Fibroblast of lung (primary cell): Measurements from ENCODE around the gene TGFB1I1. TPM values are rescaled to one million over a fixed set of nuclear protein-coding genes. Genes with fewer than 3 reads are reported as not detected.

ENCODE experiments used
- DNase-seq, 2 donors: peaks; one replicate each; pipeline versions ENCODE4 v3.0.0 to v3.0.0-alpha.2; 2010; ENCODE audit warnings: low read depth in 2 of 2
- H2AFZ ChIP-seq: 2 replicates; pipeline ENCODE4 v1.5.1; 2012; ENCODE audit warnings: low read length, control low read depth, inconsistent platforms
- H3K27ac ChIP-seq: 2 replicates; pipeline ENCODE4 v1.5.1; 2011; ENCODE audit warnings: low read length, control low read depth; ENCODE audit not compliant: insufficient read depth
- H3K27me3 ChIP-seq: 2 replicates; pipeline ENCODE4 v1.5.1; 2011; ENCODE audit warnings: mild to moderate bottlenecking, low read length; ENCODE audit not compliant: control insufficient read depth, insufficient read depth
- H3K36me3 ChIP-seq: 2 replicates; pipeline ENCODE4 v1.5.1; 2011; ENCODE audit warnings: low read length; ENCODE audit not compliant: control insufficient read depth, insufficient read depth
- H3K4me1 ChIP-seq: 2 replicates; pipeline ENCODE4 v1.5.1; 2011; ENCODE audit warnings: low read length; ENCODE audit not compliant: control insufficient read depth, insufficient read depth; ENCODE audit errors: extremely low read depth
- H3K4me2 ChIP-seq: 2 replicates; pipeline ENCODE4 v1.5.1; 2011; ENCODE audit warnings: low read length, control low read depth; ENCODE audit not compliant: insufficient read depth; ENCODE audit errors: extremely low read depth
- H3K4me3 ChIP-seq, 4 experiments: fragments of 200-600 bp in 1 of 4; sonication (generic) in 1 of 4; replicated peaks in 1 of 4; 2 replicates each; pipeline ENCODE4 v1.5.1; 2011 to 2016; ENCODE audit warnings: low read length in 4 of 4, low read depth in 3 of 4, mild to moderate bottlenecking in 3 of 4, control low read depth in 2 of 4, inconsistent platforms in 1 of 4, mixed read lengths in 1 of 4; ENCODE audit not compliant: insufficient read depth in 1 of 4; ENCODE audit errors: control extremely low read depth in 1 of 4
- H3K79me2 ChIP-seq: 2 replicates; pipeline ENCODE4 v1.5.1; 2012; ENCODE audit warnings: mild to moderate bottlenecking, low read length, inconsistent platforms; ENCODE audit not compliant: control insufficient read depth, insufficient read depth
- H3K9ac ChIP-seq: 2 replicates; pipeline ENCODE4 v1.5.1; 2011; ENCODE audit warnings: mild to moderate bottlenecking, low read length, control low read depth; ENCODE audit not compliant: insufficient read depth
- H3K9me3 ChIP-seq: 2 replicates; pipeline ENCODE4 v1.5.1; 2012; ENCODE audit warnings: low read depth, low read length; ENCODE audit not compliant: control insufficient read depth, insufficient read depth
- H4K20me1 ChIP-seq: 2 replicates; pipeline ENCODE4 v1.5.1; 2011; ENCODE audit warnings: low read length; ENCODE audit not compliant: control insufficient read depth, insufficient read depth; ENCODE audit errors: extremely low read depth
- EZH2 ChIP-seq: IDR thresholded peaks from 2 replicates; pipeline ENCODE4 v1.5.1; 2012; ENCODE audit warnings: low read length, control low read depth, mild to moderate bottlenecking; ENCODE audit errors: missing control alignments
- polyA plus RNA-seq, 2 donors: library from polyadenylated mRNA; depleted of rRNA in 1 of 2; stranded (reverse) in 1 of 2; unstranded in 1 of 2; fragments of >200 nt; gene quantifications; 2 replicates each; pipeline ENCODE4 v1.2.1, GENCODE V29; 2011 to 2012; ENCODE audit warnings: missing spikeins in 1 of 2
- total RNA-seq: library from RNA; depleted of rRNA; stranded (reverse); fragments of >200 nt; gene quantifications from 2 replicates; pipeline ENCODE4 v1.2.1, GENCODE V29; 2014
- TF ChIP-seq, protein P1 (sequence below), 2 donors: IDR thresholded peaks in 1 of 2; conservative IDR thresholded peaks in 1 of 2; 1 replicate in 1 of 2; 2 replicates in 1 of 2; pipeline ENCODE4 v1.5.1; 2011 to 2012; ENCODE audit warnings: low read length in 2 of 2, control low read depth in 1 of 2, inconsistent platforms in 1 of 2, low read depth in 1 of 2, mild to moderate bottlenecking in 1 of 2

Gene TGFB1I1
- total and polyA plus RNA-seq, 2 donors (not counting 1 experiment from before 2014, with no cell fraction given): 46.9 to 94.3 TPM

GRCh38 chr16:31487071-31487719 lies 15.2 kb downstream of the TGFB1I1 start:
- DNase-seq: no peak
- peaks cover 11% of the 10 kb centered on the region for H3K27me3 ChIP-seq
- no peak for TF ChIP-seq EZH2
- TF ChIP-seq, protein P1, sequence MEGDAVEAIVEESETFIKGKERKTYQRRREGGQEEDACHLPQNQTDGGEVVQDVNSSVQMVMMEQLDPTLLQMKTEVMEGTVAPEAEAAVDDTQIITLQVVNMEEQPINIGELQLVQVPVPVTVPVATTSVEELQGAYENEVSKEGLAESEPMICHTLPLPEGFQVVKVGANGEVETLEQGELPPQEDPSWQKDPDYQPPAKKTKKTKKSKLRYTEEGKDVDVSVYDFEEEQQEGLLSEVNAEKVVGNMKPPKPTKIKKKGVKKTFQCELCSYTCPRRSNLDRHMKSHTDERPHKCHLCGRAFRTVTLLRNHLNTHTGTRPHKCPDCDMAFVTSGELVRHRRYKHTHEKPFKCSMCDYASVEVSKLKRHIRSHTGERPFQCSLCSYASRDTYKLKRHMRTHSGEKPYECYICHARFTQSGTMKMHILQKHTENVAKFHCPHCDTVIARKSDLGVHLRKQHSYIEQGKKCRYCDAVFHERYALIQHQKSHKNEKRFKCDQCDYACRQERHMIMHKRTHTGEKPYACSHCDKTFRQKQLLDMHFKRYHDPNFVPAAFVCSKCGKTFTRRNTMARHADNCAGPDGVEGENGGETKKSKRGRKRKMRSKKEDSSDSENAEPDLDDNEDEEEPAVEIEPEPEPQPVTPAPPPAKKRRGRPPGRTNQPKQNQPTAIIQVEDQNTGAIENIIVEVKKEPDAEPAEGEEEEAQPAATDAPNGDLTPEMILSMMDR (conservative IDR thresholded peaks at IDR 0.05 in 1 of 2, IDR thresholded peaks at IDR 0.05 in 1 of 2; ENCODE audit: low read depth in 1 of 2, low read length in 2 of 2): no peak
- H3K4me3 ChIP-seq: peak overlapping the region; percentile 3 to 60 (median 36)
- peaks cover 5% of the 10 kb centered on the region for H3K36me3 ChIP-seq
- peaks cover 9% of the 10 kb centered on the region for H3K4me1 ChIP-seq
- peak overlapping the region; percentile 36 for H3K4me2 ChIP-seq
- no peak overlapping the region for H2AFZ ChIP-seq
- no peak overlapping the region for H3K27ac ChIP-seq
- no peaks in the 10 kb centered on the region for H3K9me3 ChIP-seq
- H3K9ac ChIP-seq: no peak overlapping the region
- no peaks in the 10 kb centered on the region for H3K79me2 ChIP-seq
- no peaks in the 10 kb centered on the region for H4K20me1 ChIP-seq

DNA sequence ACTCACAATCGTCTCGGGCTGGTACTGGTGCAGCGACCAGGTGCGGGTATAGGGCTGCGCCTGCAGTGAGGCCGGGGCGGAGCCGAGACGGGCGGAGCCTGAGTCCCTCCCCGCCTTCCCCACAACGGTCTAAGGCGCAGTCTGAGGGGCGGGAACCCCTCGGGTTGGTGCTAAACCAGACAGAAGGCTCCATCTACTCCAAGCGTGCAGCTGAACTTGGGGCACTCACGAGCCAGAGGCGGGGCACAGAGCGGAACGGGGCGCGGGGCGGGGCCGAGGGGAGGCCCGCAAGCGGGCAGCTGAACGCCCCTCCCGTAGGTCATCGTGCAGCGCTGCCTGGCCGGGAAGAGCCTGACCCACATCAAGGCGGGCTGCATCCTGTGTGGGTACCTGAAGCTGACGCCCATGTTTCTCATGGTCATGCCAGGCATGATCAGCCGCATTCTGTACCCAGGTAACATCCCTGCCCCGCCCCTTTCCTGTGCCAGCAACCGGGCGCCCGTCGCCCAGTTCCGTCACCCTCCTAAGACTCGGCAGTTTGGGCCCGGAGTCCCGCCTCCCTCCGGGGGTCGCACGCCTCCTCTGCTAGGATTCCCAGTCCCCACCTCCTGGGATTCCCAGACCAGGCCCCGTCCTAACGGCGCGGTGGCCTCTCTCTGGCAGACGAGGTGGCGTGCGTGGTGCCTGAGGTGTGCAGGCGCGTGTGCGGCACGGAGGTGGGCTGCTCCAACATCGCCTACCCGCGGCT lies 15.9 kb downstream of the TGFB1I1 start:
- no peak overlapping the region for H3K27ac ChIP-seq
- peak overlapping the region; percentile 17 for H3K9ac ChIP-seq
- H2AFZ ChIP-seq: peak overlapping the region; percentile 35
- peak overlapping the region; percentile 3 to 60 (median 36) for H3K4me3 ChIP-seq
- peaks cover 9% of the 10 kb centered on the region for H3K4me1 ChIP-seq
- H3K36me3 ChIP-seq: peaks cover 8% of the 10 kb centered on the region
- no peaks in the 10 kb centered on the region for H3K79me2 ChIP-seq
- H3K4me2 ChIP-seq: peak overlapping the region; percentile 36
- peak; percentile 25 to 32 for DNase-seq
- H3K27me3 ChIP-seq: peaks cover 11% of the 10 kb centered on the region
- no peaks in the 10 kb centered on the region for H3K9me3 ChIP-seq
- TF ChIP-seq, protein P1 (conservative IDR thresholded peaks at IDR 0.05 in 1 of 2, IDR thresholded peaks at IDR 0.05 in 1 of 2; ENCODE audit: low read depth in 1 of 2, low read length in 2 of 2): no peak
- TF ChIP-seq EZH2: peak; percentile 62
- no peaks in the 10 kb centered on the region for H4K20me1 ChIP-seq

DNA sequence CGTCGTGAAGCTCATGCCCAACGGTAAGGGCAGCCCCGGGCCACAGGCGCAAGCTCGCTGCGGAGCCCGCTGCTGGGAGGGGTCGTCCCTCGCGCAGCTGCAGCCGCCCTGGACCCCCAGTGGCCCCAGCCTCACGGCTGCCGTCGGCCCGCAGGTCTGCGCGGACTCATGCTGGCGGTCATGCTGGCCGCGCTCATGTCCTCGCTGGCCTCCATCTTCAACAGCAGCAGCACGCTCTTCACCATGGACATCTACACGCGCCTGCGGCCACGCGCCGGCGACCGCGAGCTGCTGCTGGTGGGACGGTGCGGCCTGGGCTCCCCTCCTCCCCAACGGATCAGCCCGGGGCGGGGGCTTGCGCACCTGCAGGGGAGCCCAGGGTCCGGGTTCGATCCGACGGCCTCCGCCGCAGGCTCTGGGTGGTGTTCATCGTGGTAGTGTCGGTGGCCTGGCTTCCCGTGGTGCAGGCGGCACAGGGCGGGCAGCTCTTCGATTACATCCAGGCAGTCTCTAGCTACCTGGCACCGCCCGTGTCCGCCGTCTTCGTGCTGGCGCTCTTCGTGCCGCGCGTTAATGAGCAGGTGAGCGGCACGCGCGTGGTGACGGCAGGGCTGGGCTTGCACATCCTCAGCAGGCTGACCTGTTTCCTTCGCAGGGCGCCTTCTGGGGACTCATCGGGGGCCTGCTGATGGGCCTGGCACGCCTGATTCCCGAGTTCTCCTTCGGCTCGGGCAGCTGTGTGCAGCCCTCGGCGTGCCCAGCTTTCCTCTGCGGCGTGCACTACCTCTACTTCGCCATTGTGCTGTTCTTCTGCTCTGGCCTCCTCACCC lies 16.7 kb downstream of the TGFB1I1 start:
- TF ChIP-seq, protein P1 (conservative IDR thresholded peaks at IDR 0.05 in 1 of 2, IDR thresholded peaks at IDR 0.05 in 1 of 2; ENCODE audit: low read depth in 1 of 2, low read length in 2 of 2): no peak
- no peak for TF ChIP-seq EZH2
- no peaks in the 10 kb centered on the region for H3K79me2 ChIP-seq
- no peaks in the 10 kb centered on the region for H3K9me3 ChIP-seq
- no peak overlapping the region for H3K27ac ChIP-seq
- H3K4me2 ChIP-seq: peak overlapping the region; percentile 36
- H3K4me1 ChIP-seq: peaks cover 9% of the 10 kb centered on the region
- H3K27me3 ChIP-seq: peaks cover 11% of the 10 kb centered on the region
- no peak overlapping the region for H2AFZ ChIP-seq
- peaks cover 15% of the 10 kb centered on the region for H3K36me3 ChIP-seq
- no peak overlapping the region for H3K9ac ChIP-seq
- no peak for DNase-seq
- peak overlapping the region in 1 of 4 experiments; percentile 60 for H3K4me3 ChIP-seq
- H4K20me1 ChIP-seq: no peaks in the 10 kb centered on the region
